Kidney epithelial cell (primary cell): Measurements from ENCODE around the gene TSPAN5. TPM values are rescaled to one million over a fixed set of nuclear protein-coding genes. Genes with fewer than 3 reads are reported as not detected.

ENCODE experiments used
- DNase-seq: peaks from one replicate; pipeline ENCODE4 v3.0.0-alpha.2; 2010; ENCODE audit warnings: low read depth
- H3K27me3 ChIP-seq: 2 replicates; pipeline ENCODE4 v1.6.0; 2011; ENCODE audit warnings: low read length; ENCODE audit not compliant: control insufficient read depth, insufficient read depth
- H3K36me3 ChIP-seq: 2 replicates; pipeline ENCODE4 v1.5.1; 2011; ENCODE audit warnings: low read length; ENCODE audit not compliant: control insufficient read depth, insufficient read depth
- H3K4me3 ChIP-seq: 2 replicates; pipeline ENCODE4 v1.5.1; 2011; ENCODE audit warnings: low read depth, mild to moderate bottlenecking, control low read depth, low read length
- CTCF ChIP-seq: IDR thresholded peaks from 2 replicates; pipeline ENCODE4 v1.5.1; 2011; ENCODE audit warnings: mild to moderate bottlenecking, moderate library complexity, low read length, control low read depth, inconsistent platforms; ENCODE audit not compliant: insufficient read depth, poor library complexity, severe bottlenecking
- total RNA-seq: library from RNA; depleted of rRNA; stranded (reverse); fragments of >200 nt; gene quantifications from 2 replicates; pipeline ENCODE4 v1.2.3, GENCODE V29; 2015

The TSPAN5 gene
- total RNA-seq, 1 donor from 2014 or later: 20.5 TPM

DNA sequence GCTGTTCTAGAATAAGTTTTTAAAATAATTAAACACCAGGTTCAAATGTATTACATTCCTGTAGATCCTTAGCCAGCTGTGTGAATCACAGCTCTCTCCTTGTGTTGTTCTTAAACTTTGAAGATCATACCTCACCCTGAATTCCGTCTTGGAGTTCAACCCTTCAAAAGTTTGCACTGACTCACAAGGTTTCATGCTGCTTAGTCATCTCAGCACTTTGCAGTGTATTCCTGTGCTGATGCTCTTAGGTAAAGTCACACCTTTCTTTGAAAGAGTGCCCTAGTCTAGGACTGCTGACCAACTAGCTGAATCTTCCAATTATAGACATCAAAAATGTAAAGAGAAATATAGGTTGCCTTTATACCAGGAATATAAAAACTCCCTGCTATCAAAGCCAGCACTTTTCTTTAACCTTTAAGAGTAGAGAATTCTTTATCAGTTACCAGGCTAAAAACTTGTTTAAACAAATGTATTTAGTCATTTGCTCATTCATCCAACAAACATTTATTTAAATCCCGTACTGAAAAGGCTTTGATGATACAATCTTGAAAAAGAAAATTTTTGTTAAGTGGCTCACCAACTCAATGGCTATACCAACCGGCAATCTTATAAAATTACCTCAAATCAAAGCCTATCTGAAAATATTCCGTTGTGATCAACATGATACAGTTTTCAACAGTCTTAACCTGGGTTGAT is 227.6 kb downstream of the TSPAN5 start:
- DNase-seq: peak; percentile 96
- Histone ChIP-seq H3K4me3 (no peak overlapping the region), H3K27me3 (no peaks in the 10 kb centered on the region), H3K36me3 (no peaks in the 10 kb centered on the region)
- no peak for TF ChIP-seq CTCF

- DNase-seq: no peak
- TF ChIP-seq CTCF: no peak
- H3K27me3 ChIP-seq: no peaks in the 10 kb centered on the region
- peaks cover 1% of the 10 kb centered on the region for H3K36me3 ChIP-seq
- no peak overlapping the region for H3K4me3 ChIP-seq
Observed at GRCh38 chr4:98423009-98423408, 235.4 kb downstream of the TSPAN5 start.

DNA sequence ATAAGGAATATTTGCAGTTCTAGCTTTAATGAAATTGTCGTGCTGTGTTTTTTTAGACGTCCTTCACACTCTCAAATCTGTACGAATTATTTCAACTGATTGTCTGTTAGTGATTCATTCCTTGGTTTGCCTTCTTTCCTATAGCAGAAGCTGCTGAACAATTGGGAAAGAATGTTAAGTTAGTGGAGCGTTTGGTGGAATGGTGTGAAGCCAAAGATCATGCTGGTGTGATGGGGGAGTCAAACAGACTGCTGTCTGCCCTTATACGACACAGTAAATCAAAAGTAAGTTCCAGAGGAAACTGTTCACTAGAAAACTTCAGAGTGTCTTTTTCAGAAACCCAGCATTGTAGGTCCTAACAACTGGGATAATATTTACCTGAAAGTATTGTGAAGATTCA is 237.3 kb downstream of the TSPAN5 start:
- no peak for TF ChIP-seq CTCF
- H3K36me3 ChIP-seq: peaks cover 1% of the 10 kb centered on the region

More for the DNA sequence above, 237.3 kb downstream of the TSPAN5 start:
- DNase-seq: peak; percentile 79
- Histone ChIP-seq H3K4me3 (no peak overlapping the region), H3K27me3 (no peaks in the 10 kb centered on the region)
